HG03571 (cell line): ENCODE data around the gene CMC2.
A peak's percentile ranks its signal among the peaks of the same experiment; 100 is the strongest.

Source experiments
- ATAC-seq: cut with Tn5 transposase; IDR thresholded peaks from one replicate; pipeline ENCODE4 v1.9.1; 2021; ENCODE audit not compliant: unreplicated experiment

The CMC2 gene

DNA sequence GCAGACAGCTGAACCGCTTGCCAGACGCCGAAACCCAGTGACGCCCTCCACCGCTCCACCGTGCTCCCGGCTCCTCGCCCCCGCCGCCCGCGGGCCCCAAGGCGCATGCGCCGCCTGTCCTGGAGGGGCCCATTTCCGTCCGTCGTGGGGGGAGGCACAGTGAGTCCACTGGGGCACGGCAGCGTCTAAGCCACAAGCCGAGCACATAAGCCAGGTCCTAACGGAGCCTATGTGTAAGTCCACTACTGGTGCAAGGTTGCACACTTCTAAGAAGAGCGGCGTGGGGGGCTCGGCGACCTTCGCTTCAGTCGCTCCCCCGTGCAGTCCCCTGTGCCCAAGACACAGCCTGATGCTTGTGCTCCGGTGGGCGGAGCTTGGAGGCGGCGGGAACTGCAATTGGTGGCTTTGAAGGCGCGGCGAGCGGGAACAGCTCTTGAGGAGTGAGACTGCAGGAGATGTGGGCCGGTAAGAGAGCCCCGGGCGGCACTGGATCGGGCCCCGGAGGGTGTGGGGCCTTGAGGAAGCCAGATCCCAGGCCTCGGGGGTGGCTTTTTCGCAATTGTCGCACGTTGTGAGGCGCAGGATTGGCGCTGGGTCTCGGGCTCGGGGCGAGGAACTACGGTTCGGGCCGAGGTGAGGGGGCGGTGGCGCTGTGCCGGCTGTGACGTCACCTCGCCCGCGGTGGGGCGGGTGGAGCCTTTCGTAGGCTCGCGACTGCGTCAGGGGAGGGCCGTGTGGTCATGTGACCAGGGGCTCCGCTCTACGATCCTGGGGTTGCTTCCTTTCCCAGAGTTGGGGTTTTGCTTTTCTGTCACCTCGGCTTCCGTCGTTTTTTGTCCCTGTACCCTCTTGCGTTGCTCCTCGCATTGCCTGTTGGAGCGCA lies at the start of gene CMC2, which contains the start of gene CENPN:
TSS of gene CMC2 (minus strand) at position 73 of the 883 bp plus-strand sequence. CDS start 9,491 bp downstream, outside the sequence.
TSS of gene CENPN (plus strand) at position 402 of the 883 bp plus-strand sequence. CDS start 4,726 bp downstream, outside the sequence.
- ATAC-seq, result peak; percentile 86

DNA sequence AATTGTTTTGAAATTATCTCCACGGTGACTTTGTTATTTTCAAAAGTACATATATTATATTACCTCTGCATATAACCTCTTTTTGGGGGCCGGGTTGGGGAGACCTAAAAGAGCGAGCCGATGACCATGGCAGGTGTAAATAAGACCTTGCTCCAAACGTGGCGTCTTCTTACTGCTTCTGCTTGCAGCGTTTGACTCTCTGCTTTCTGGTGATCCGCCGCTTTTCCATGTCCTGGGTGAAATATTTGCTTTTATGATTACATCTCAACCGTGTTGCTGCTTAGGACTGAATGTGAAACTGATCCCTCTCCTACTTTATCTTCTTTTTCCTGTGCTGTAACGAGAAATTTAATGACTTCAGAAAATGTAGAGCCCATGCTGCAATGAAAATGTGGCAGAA lies 47.1 kb upstream of the CMC2 start:
- no peak for ATAC-seq

DNA sequence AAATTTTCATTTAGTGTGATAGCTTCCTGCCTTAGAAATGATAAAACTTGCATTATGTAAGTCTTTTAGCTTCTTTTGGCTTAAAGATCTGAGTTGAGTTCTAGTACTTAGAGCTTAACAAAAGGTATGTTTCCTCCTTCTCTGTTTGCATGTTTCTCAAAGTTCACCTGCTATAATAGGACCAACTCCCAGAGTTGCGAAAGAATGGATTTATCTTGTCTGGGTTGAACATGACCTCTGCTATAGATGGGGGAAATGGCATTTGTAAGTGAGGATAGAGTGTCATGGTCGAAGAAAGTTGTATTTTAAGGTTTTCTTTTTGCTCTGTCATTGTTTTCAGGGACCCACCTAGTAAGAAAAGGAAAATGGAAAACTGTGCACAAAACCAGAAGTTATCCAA lies 36.1 kb upstream of the CMC2 start:
- ATAC-seq, result no peak

DNA sequence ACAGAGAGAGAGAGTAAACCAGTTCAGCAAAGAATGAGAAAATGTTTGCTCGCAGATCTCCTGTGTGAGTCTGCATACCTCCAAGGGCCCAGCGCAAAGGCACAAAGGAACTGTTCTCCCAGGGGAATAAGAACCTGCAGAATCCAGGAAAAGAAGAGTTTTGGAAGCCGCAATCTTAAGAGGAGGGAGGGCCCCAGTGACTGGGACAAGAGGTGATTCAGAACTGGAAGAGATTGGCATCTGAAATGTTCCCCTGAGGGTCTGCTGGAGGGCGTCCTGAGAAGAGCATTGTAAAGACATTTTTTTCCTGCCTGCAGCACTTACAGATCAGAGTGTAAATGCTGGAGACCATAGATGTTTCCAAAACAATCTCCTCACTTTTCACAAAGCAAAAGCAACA lies 35.0 kb upstream of the CMC2 start:
- ATAC-seq, result no peak

DNA sequence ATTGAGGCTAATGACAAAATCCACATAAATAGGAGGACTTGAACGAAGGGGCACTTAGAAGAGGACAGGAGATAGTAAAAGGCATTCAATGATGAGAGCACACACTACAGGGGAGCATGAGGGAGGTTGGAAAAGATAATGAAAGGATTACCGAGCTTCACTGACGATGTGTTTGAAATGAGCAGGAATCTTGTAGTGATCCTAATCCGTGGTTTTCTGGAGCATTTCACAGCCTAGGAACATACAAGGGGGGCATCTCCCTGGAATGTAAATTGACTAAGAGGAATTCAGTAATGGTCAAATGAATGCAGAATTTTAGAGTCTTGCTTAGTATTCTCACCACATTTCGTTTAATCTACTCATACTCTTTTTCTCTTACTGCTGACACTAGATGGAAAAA lies 34.2 kb upstream of the CMC2 start:
- no peak for ATAC-seq

DNA sequence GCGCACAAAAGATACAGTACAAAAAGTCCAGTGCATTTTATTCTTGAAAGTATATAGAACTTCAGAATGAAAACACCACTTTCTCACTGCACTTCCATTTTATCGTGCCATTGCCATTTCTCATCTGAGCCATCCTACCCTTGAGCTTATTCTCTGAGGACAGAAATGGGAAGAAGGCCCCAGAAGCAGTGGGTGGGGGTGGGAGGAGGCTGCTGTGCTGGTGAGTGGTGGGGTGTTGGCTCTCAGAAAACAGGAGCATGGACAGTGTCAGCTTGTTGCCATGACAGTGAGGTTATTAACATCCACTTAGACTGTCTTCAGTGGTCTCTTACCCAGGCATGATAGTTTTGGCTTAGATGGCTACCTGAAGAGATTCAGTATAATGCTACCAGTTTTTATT lies 33.4 kb upstream of the CMC2 start:
- ATAC-seq, result no peak

DNA sequence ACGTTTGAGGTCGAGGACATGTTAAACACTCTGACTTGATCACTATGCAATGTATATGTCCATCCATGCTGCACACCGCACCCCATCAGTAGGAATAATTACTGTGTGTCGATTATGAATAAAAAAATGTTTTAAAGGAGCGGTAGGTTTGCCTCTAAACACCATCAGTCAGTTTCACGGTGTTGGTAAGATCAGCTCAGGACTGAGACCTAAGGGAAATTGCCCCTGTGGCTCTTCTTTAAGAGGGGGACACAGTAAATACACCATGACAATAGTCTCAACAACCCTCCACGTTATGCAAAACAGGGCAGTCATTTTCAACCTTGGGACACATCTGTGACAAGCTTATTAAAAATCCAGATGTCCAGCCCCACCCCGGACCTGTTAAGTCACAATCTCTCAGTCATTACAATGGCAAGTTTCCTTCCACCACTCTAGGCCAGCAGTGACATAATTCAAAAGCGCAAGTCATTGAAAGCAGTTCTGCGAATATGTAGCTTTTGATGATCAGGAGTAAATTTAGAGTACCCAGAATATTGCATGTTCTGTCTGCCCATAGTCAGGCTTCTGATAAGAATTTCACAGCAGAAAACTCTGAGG lies 30.2 kb upstream of the CMC2 start:
- no peak for ATAC-seq

DNA sequence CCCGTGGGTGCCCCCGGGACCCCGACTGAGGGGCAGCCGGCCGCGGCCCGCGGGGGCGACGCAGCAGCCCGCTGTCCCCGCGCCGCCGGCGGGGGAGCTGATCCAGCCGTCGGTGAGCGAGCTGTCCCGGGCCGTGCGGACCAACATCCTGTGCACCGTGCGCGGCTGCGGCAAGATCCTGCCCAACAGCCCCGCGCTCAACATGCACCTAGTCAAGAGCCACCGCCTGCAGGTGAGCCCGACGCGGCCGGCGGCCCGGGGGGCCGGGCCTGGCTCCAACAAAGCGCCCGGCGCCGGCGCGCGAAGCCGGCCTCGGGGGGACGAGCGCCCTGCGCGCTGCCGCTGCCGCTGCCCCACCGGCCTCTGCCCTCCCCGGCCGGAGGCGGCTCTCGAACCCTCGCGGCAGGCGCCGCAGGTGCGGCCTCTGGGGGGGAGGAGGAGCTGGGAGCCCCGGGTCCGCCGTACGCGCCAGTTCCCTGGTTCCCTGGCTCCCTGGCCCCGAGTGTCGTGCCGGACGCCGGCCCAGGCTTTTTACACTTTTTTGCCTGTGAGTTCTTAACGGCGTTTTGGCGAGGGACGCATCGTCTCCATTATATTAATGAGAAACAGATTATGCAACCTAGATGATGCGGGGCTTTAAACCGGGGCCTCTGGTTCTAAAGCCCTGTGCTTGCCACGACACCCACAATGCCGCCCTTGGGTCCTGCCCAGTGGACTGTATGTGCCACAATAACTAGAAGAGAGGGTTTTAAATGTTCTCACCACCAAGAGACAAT lies 29.5 kb upstream of the CMC2 start:
- ATAC-seq, result peak; percentile 51

DNA sequence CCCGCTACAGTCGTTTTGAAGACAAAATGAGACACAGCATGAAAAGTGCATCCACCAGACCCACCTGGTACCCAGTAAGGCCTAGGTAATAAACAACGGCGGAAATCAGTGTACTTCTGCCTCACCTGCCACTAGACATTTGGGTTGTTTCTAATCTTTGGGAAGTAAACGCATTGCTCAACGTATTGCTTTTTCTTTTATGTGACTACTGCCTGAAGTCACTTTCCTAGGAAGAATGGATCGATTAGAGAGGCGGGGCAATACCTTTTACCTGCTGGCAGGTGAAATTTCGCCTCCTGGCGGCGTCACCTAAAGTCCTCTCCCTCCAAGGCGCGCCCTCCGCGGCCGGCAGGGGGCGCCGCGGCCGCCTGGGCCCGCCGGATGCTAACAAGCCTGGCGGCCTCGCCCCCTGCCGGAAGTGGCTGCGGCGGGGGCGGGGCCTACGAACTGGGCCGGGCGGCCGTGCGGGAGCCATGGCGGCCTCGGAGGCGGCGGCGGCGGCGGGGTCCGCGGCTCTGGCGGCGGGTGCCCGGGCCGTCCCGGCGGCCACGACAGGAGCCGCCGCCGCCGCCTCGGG lies 28.8 kb upstream of the CMC2 start, which contains the start of gene ATMIN:
TSS of gene ATMIN (plus strand) at position 445 of the 577 bp plus-strand sequence. CDS start at position 474, 29 bp downstream.
- ATAC-seq, result peak; percentile 90

DNA sequence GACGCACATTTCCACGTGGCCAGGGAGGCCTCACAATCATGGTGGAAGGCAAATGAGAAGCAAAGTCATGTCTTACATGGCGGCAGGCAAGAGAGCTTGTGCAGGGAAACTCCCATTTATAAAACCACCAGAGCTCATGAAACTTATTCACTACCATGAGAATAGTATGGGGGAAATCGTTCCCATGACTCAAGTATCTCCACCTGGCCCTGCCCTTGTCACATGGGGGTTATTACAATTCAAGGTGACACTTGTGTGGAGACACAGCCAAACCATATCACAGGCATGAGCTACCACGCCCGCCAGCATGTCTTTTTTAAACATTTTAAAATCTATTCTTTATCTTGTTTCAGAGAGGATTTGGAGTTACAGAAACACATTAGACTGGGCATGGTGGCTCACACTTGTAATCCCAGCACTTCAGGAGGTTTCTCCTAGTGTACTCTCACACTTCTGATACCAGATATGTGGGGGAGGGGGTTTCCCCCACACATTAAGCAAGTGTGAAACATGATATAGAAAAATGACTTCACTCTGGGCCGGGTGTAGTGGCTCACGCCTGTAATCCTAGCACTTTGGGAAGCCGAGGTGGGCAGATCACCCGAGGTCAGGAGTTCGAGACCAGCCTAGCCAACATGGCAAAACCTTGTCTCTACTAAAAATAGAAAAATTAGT lies 23.4 kb upstream of the CMC2 start:
- no peak for ATAC-seq

DNA sequence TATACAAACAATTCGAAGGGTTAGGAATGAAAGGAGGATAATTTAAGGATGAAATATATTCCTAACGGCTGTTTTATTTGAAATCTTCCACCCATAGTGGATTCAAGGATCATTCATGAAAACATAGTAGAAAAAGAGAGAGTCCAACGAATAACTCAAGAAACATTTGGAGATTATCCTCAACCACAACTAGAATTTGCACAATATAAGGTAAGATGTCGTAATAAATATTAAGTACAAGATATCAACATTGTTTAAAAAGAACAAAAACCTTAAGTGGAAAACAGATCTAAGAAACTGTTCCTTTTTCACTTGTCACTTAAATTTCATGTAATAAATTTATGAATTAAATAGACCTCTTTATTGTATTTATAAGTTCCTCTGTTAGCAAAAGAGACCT lies 19.7 kb upstream of the CMC2 start:
- ATAC-seq, result no peak

DNA sequence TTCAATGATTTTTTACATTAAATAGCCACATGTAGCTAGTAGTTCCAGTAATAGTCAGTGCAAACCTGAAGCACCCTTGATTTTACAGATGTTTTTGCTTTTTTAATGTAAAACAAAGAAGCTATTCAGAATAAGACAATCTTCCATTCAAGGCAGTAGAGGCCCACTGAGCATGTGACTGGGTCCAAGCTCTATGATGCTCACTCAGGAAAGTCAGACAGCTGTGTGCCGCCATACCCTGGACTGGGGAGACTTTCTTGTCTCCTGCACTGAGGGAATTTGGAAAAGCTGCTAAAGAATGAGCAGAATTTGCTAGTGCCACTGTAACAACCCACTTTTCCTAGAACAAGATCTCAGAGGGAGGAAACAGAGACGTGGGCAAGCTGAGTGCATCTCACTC lies 11.8 kb upstream of the CMC2 start:
- ATAC-seq, result no peak

DNA sequence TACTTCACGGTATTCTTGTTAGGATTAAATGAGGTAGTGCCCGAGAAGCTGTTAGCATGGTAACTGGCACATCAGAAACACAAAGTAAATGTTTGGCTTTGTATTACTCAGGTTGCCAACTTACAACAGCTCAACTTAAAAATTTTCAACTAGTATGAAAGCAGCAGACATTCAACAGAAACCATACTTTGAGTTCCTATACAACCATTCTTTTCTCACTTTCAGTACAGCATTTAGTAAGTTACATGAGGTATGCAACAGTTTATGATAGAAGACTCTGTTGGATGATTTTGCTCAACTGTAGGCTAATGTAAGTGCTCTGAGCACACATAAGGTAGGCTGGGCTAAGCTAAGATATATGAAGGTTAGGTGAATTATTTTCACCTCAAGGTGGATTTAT lies 8.0 kb upstream of the CMC2 start:
- no peak for ATAC-seq

DNA sequence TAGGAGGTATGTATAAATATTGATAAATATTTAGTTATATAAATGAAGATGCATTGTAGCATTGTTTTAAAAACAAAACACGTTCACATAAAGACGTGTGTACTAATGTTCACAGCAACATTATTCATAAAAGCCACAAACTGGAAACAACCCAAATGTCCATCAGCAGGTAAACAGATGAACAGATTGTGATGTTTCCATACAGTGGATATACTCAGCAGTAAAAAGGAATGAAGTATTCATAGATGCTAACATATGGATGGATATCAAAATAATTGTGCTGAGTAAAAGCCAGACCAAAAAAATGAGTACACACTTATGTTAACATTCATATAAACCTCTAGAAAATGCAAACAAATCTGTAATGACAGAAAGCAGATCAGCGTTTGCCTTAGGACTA lies 6.3 kb upstream of the CMC2 start:
- no peak for ATAC-seq

DNA sequence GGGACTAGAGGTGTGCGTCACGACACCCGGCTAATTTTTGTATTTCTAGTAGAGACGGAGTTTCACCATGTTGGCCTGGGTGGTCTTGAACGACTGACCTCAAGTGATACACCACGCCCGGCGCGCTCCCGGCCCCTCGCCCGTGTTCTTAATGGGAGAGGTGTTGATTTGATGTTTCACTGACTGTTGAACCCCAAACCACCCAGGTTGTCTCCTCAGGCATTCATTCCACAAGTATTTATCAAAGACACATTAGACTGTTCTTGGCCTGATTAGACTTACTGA lies 1.8 kb upstream of the CMC2 start:
- ATAC-seq, result no peak

DNA sequence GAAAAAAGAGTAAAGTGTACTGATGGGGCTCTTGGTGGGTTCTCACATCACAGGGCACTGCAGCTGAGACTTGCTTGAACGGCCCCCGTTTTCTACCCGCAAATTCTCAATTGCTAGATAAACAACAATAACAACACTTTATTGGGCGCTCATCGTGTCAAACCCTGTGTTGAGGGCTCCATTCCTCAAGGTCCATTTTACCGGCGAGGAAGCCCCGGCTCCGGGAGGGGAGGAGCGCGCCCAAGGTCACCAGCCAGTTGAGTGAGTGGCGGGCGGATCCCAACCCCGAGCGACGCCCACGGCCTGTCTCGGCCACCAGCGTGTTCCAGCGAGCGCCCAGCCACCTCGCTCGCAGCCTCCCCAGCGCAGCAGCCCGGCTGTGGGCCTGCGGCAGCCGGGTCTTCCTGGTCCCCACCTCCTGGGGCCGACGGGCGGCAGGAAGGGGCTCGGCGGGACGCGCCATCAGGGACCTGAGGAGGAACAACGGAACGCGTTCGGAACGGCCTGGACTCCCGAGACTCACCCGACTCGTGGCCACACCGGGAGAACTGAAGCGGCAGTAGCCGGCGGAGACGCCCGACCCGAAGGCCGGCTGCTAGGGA lies 373 bp downstream of the CMC2 start:
- ATAC-seq, result peak; percentile 24

DNA sequence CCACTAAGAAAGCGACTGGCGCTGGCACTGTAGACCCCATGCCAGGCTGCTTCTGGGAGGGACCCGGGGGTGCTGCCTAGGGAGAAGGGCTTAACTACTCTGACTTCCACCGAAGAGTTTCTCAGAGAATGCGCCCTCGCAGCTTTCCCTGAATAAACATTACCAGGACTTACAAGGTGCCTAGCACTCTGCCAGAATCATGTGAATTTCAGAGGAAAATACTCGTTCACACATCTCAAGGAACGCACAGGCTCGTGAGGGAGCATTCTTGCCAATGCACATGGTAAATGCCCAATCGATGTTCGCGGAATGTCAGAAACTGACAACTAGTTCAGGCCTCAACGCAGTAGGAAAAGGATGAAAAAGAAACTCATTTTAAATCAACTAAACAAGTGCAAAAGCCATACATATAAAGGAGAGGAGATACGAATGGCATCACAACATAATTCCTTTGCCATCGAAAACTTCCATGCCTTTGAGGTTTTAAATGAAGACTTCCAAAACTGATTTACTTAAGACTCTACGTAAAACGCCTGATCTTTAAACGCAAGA lies 999 bp downstream of the CMC2 start:
- no peak for ATAC-seq

DNA sequence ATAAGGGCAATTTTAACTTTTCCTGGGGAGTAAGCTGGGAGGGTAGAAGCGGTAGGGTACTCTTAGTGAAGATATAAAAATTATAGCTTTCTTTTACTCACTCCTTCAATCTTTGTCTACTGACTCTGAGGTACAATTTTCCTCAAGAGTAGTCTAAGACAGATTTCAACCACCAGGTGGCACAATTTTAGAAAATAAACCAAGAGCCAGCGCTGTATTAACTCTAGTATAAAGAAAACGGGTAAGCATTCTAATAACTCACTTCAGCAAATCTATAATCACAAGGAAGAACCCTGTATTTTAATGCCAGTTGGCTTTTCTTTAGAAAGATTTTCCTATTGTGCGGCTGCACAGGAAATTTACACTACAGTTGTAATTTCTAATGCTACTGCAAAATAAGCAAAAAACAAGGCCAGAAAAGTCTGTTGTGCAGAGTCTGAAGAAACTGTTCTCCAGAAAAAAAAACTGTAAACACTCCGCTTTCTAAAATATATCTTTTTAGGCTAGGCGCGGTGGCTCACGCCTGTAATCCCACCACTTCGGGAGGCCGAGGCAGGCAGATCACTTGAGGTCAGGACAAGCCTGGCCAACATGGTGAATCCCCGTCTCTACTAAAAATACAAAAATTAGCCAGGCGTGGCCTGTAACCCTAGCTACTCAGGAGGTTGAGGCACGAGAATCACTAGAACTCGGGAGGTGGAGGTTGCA lies 1.9 kb downstream of the CMC2 start:
- no peak for ATAC-seq

DNA sequence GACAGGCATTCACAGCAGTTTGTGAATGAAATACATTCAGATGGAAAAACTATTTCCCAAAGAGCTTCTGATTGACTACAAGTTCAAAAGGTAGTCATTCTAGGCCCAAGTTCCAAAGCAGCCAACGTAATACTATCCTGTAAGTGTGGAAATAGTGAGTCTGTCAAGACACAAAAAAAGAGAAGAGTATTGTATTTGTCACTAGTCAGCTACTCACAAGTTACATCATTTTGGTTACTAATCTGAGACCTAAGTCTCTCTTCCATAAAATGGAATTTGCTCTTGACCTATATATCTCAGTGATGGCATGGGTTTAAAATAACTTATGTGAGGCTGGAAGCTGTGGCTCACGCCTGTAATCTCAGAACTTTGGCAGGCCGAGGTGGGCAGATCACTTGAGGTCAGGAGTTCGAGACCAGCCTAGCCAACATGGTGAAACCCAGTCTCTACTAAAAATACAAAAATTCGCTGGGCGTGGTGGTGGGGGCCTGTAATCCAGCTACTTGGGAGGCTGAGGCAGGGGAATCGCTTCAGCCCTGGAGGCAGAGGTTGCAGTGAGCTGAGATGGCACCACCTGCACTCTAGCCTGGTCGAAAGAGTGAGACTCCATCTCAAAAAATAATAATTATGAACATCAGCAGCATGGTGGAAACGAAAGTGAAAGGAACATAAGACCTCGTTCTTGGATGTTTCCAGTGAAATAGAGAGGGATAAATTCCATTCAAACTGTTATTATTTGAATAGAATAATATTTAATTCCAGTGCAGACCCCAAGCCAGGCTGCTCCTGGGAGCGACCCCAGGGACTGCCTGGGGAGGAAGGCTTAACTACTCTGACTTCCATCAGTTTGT lies 2.9 kb downstream of the CMC2 start:
- no peak for ATAC-seq
